ENCODE data around the gene EN2.
"Not testable (repeated sequence)": the region's sequence is repeated elsewhere in the genome, so short reads cannot be mapped to it uniquely, and the experiment has no call there.

Gene EN2

GRCh38 chr7:155426543-155427410 is 31.2 kb upstream of the EN2 start:
- no peak for DNase-seq (ENCODE audit: low read depth)

- no peak for DNase-seq (ENCODE audit: low read depth)
These were observed 30.4 kb upstream of the EN2 start for GRCh38 chr7:155427411-155428038.

- no peak for DNase-seq (ENCODE audit: low read depth)
These were observed 29.6 kb upstream of the EN2 start for GRCh38 chr7:155428171-155428834.

GRCh38 chr7:155429651-155430050 is 28.3 kb upstream of the EN2 start:
- DNase-seq (ENCODE audit: low read depth): no peak

- no peak for DNase-seq (ENCODE audit: low read depth)
These were observed 27.3 kb upstream of the EN2 start for GRCh38 chr7:155430606-155431005.

- no peak for DNase-seq (ENCODE audit: low read depth)
These were observed 26.7 kb upstream of the EN2 start for GRCh38 chr7:155431231-155431630.

GRCh38 chr7:155431711-155432110 is 26.2 kb upstream of the EN2 start:
- no peak for DNase-seq (ENCODE audit: low read depth)

- DNase-seq (ENCODE audit: low read depth): no peak
These were observed 22.8 kb upstream of the EN2 start for GRCh38 chr7:155435110-155435509.

- no peak for DNase-seq (ENCODE audit: low read depth)
These were observed 20.1 kb upstream of the EN2 start for GRCh38 chr7:155437836-155438235.

- DNase-seq (ENCODE audit: low read depth): no peak
These were observed 19.2 kb upstream of the EN2 start for GRCh38 chr7:155438777-155439176.

GRCh38 chr7:155439311-155440017 is 18.5 kb upstream of the EN2 start:
- no peak for DNase-seq (ENCODE audit: low read depth)

GRCh38 chr7:155440018-155440410 is 17.9 kb upstream of the EN2 start:
- no peak for DNase-seq (ENCODE audit: low read depth)

GRCh38 chr7:155441856-155442255 is 16.1 kb upstream of the EN2 start:
- no peak for DNase-seq (ENCODE audit: low read depth)

- DNase-seq (ENCODE audit: low read depth): no peak
These were observed 13.2 kb upstream of the EN2 start for GRCh38 chr7:155444746-155445145.

GRCh38 chr7:155445606-155446005 is 12.3 kb upstream of the EN2 start:
- DNase-seq (ENCODE audit: low read depth): not testable (repeated sequence)

- DNase-seq (ENCODE audit: low read depth): no peak
These were observed 10.3 kb upstream of the EN2 start for GRCh38 chr7:155447603-155448002.

GRCh38 chr7:155448632-155449007 is 9.3 kb upstream of the EN2 start:
- DNase-seq (ENCODE audit: low read depth): no peak

GRCh38 chr7:155449008-155449868 is 8.7 kb upstream of the EN2 start:
- no peak for DNase-seq (ENCODE audit: low read depth)

GRCh38 chr7:155449869-155450557 is 7.9 kb upstream of the EN2 start:
- no peak for DNase-seq (ENCODE audit: low read depth)

GRCh38 chr7:155450558-155450969 is 7.4 kb upstream of the EN2 start:
- no peak for DNase-seq (ENCODE audit: low read depth)
